OCI-M2 (cell line): ENCODE measurements around the gene SENP5.

ENCODE experiments used
- DNase-seq: peaks from one replicate; lab custom pipeline; 2025; ENCODE audit not compliant: unreplicated experiment; lab: John Stamatoyannopoulos, UW

Gene SENP5

GRCh38 chr3:196968233-196969133 is 100.8 kb downstream of the SENP5 start, which contains the start of gene PIGZ:
Gene PIGZ, minus strand, starts transcription at chr3:196968833. Its CDS starts 16,802 bp downstream, at chr3:196952031.
- no peak for DNase-seq

GRCh38 chr3:196969134-196969659 is 101.5 kb downstream of the SENP5 start:
- no peak for DNase-seq

GRCh38 chr3:196969660-196970546 is 102.2 kb downstream of the SENP5 start:
- DNase-seq: no peak

- DNase-seq: no peak
These were observed 102.9 kb downstream of the SENP5 start for GRCh38 chr3:196970547-196971093.

- no peak for DNase-seq
These were observed 103.5 kb downstream of the SENP5 start for GRCh38 chr3:196971094-196971698.

GRCh38 chr3:196974661-196975060 is 106.9 kb downstream of the SENP5 start:
- DNase-seq: no peak

- DNase-seq: no peak
These were observed 107.6 kb downstream of the SENP5 start for GRCh38 chr3:196975349-196975748.

GRCh38 chr3:196976941-196977340 is 109.2 kb downstream of the SENP5 start:
- DNase-seq: no peak

GRCh38 chr3:196979545-196979944 is 111.8 kb downstream of the SENP5 start:
- no peak for DNase-seq

GRCh38 chr3:196981657-196982056 is 113.9 kb downstream of the SENP5 start:
- DNase-seq: no peak

GRCh38 chr3:196983186-196983585 is 115.5 kb downstream of the SENP5 start:
- no peak for DNase-seq
